Liver (tissue), 9 donors: Measurements from ENCODE around the gene VTCN1. TPM values are rescaled to one million over a fixed set of nuclear protein-coding genes. Genes with fewer than 3 reads are reported as not detected.

ENCODE experiments used
- DNase-seq: peaks from one replicate; pipeline ENCODE4 v3.0.0-alpha.2; 2017; ENCODE audit warnings: low spot score
- H3K27ac ChIP-seq, 2 donors: one replicate each; pipeline ENCODE4 v1.7.0; 2013; ENCODE audit warnings: inconsistent platforms in 2 of 2, low read length in 2 of 2, control low read depth in 1 of 2, low read depth in 1 of 2, mild to moderate bottlenecking in 1 of 2
- H3K27me3 ChIP-seq, 4 donors: one replicate each; pipeline versions ENCODE4 v1.6.1 to v1.7.0; 2013; ENCODE audit warnings: low read length in 3 of 4, inconsistent platforms in 1 of 4, mild to moderate bottlenecking in 1 of 4, moderate library complexity in 1 of 4; ENCODE audit not compliant: control insufficient read depth in 4 of 4, insufficient read depth in 4 of 4
- H3K36me3 ChIP-seq, 4 donors: one replicate each; pipeline versions ENCODE4 v1.6.1 to v1.7.0; 2013; ENCODE audit warnings: low read length in 3 of 4, mild to moderate bottlenecking in 3 of 4, low read depth in 1 of 4, moderate library complexity in 1 of 4; ENCODE audit not compliant: control insufficient read depth in 4 of 4, insufficient read depth in 3 of 4
- H3K4me1 ChIP-seq, 4 donors: one replicate each; pipeline versions ENCODE4 v1.6.1 to v1.7.0; 2013; ENCODE audit warnings: low read length in 3 of 4, mild to moderate bottlenecking in 3 of 4, moderate library complexity in 1 of 4; ENCODE audit not compliant: control insufficient read depth in 4 of 4, insufficient read depth in 4 of 4
- H3K4me3 ChIP-seq, 3 donors: one replicate each; pipeline versions ENCODE4 v1.6.1 to v1.7.0; 2013; ENCODE audit warnings: low read length in 3 of 3, control low read depth in 1 of 3, low read depth in 1 of 3, mild to moderate bottlenecking in 1 of 3
- H3K9ac ChIP-seq, 2 donors: one replicate each; pipeline ENCODE4 v1.7.0; 2013; ENCODE audit warnings: low read length in 2 of 2, mild to moderate bottlenecking in 2 of 2, moderate library complexity in 2 of 2, control low read depth in 1 of 2, low read depth in 1 of 2
- H3K9me3 ChIP-seq, 4 donors: one replicate each; pipeline versions ENCODE4 v1.6.1 to v1.7.0; 2013; ENCODE audit warnings: low read length in 3 of 4; ENCODE audit not compliant: control insufficient read depth in 4 of 4
- CTCF ChIP-seq: fragments of 150-350 bp; IDR thresholded peaks from 2 replicates; pipeline ENCODE4 v1.5.1; 2017; ENCODE audit warnings: improper control_type of control experiment, low read depth, low read length; ENCODE audit not compliant: missing input control
- EGR1 ChIP-seq, 2 donors: IDR thresholded peaks; 2 replicates each; pipeline ENCODE4 v1.6.1; 2016 to 2018; ENCODE audit warnings: antibody characterized with exemption in 2 of 2, low read depth in 2 of 2
- FOXA1 ChIP-seq: IDR thresholded peaks from 2 replicates; pipeline ENCODE4 v1.6.1; 2016; ENCODE audit warnings: antibody characterized with exemption
- FOXA2 ChIP-seq: IDR thresholded peaks from 2 replicates; pipeline ENCODE4 v1.6.1; 2016; ENCODE audit warnings: antibody characterized with exemption
- GABPA ChIP-seq, 2 donors: IDR thresholded peaks in 1 of 2; conservative IDR thresholded peaks in 1 of 2; 2 replicates each; pipeline ENCODE4 v1.6.1; 2016; ENCODE audit warnings: antibody characterized with exemption in 2 of 2, mild to moderate bottlenecking in 1 of 2, moderate library complexity in 1 of 2
- HNF4A ChIP-seq, 2 donors: conservative IDR thresholded peaks; 2 replicates each; pipeline ENCODE4 v1.6.1; 2016; ENCODE audit warnings: antibody characterized with exemption in 2 of 2, mild to moderate bottlenecking in 2 of 2
- HNF4G ChIP-seq: IDR thresholded peaks from 2 replicates; pipeline ENCODE4 v1.6.1; 2016; ENCODE audit warnings: antibody characterized with exemption
- JUND ChIP-seq, 2 donors: IDR thresholded peaks; 2 replicates each; pipeline ENCODE4 v1.6.1; 2016; ENCODE audit warnings: antibody characterized with exemption in 2 of 2
- MAX ChIP-seq: IDR thresholded peaks from 2 replicates; pipeline ENCODE4 v1.6.1; 2016; ENCODE audit warnings: antibody characterized with exemption
- NR2F2 ChIP-seq: IDR thresholded peaks from 2 replicates; pipeline ENCODE4 v1.6.1; 2016; ENCODE audit warnings: antibody characterized with exemption
- RAD21 ChIP-seq, 2 donors: IDR thresholded peaks; 2 replicates each; pipeline ENCODE4 v1.6.1; 2016; ENCODE audit warnings: antibody characterized with exemption in 2 of 2, mild to moderate bottlenecking in 2 of 2
- RXRA ChIP-seq, 2 donors: IDR thresholded peaks; 2 replicates each; pipeline ENCODE4 v1.6.1; 2017 to 2018; ENCODE audit warnings: antibody characterized with exemption in 2 of 2, mild to moderate bottlenecking in 1 of 2
- SP1 ChIP-seq: IDR thresholded peaks from 2 replicates; pipeline ENCODE4 v1.6.1; 2018; ENCODE audit warnings: antibody characterized with exemption, mild to moderate bottlenecking
- TAF1 ChIP-seq: conservative IDR thresholded peaks from 2 replicates; pipeline ENCODE4 v1.6.1; 2016; ENCODE audit warnings: antibody characterized with exemption, mild to moderate bottlenecking
- YY1 ChIP-seq: IDR thresholded peaks from 2 replicates; pipeline ENCODE4 v1.6.1; 2016; ENCODE audit warnings: antibody characterized with exemption, mild to moderate bottlenecking
- WGBS: extraction: QIAGEN DNeasy Blood & Tissue Kit; methylation state at CpG from one replicate; pipeline ENCODE4 v1.1.7; 2013; 5-methylcytosine and 5-hydroxymethylcytosine counted together
- polyA plus RNA-seq, 2 donors: library from polyadenylated mRNA; stranded (reverse) in 1 of 2; unstranded in 1 of 2; fragments of 200-250 nt in 1 of 2; fragments of >200 nt in 1 of 2; fragmentation: Nextera tagmentation in 1 of 2; extraction: Ambion mirVana in 1 of 2; gene quantifications; one replicate each; pipeline versions ENCODE4 v1.2.1 to v1.2.3, GENCODE V29; 2013 to 2015
- total RNA-seq, 2 donors: library from RNA; depleted of rRNA; stranded (reverse); fragments of >200 nt; gene quantifications; one replicate each; pipeline ENCODE4 v1.2.3, GENCODE V29; 2014
- TF ChIP-seq, protein P1 (sequence below): IDR thresholded peaks from 2 replicates; pipeline ENCODE4 v1.6.1; 2016; ENCODE audit warnings: antibody characterized with exemption
- TF ChIP-seq, protein P2 (sequence below): IDR thresholded peaks from 2 replicates; pipeline ENCODE4 v1.6.1; 2016; ENCODE audit warnings: antibody characterized with exemption
- TF ChIP-seq, protein P3 (sequence below): IDR thresholded peaks from 2 replicates; pipeline ENCODE4 v1.6.1; 2016; ENCODE audit warnings: antibody characterized with exemption, mild to moderate bottlenecking
- donor health status: healthy.
- donor health status: healthy.
- donor health status: healthy.
- donor health status: healthy.
- donor health status: healthy.

The VTCN1 gene
- total and polyA plus RNA-seq, 4 donors: 0.28 to 1.0 (median 0.45) TPM

GRCh38 chr1:117229217-117229616, 18.5 kb upstream of the VTCN1 start:
- TF ChIP-seq HNF4A (conservative IDR thresholded peaks at IDR 0.05) (no peak), EGR1 (IDR thresholded peaks at IDR 0.05; ENCODE audit: low read depth in 2 of 2) (no peak), RAD21 (IDR thresholded peaks at IDR 0.05) (no peak), JUND (IDR thresholded peaks at IDR 0.05) (no peak), TAF1 (no peak), MAX (no peak), NR2F2 (no peak), YY1 (no peak), FOXA2 (no peak), HNF4G (no peak), SP1 (no peak), FOXA1 (no peak), RXRA (IDR thresholded peaks at IDR 0.05) (no peak), GABPA (IDR thresholded peaks at IDR 0.05 in 1 of 2, conservative IDR thresholded peaks at IDR 0.05 in 1 of 2) (no peak)
- TF ChIP-seq, protein P1, sequence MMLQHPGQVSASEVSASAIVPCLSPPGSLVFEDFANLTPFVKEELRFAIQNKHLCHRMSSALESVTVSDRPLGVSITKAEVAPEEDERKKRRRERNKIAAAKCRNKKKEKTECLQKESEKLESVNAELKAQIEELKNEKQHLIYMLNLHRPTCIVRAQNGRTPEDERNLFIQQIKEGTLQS: no peak
- TF ChIP-seq, protein P2, sequence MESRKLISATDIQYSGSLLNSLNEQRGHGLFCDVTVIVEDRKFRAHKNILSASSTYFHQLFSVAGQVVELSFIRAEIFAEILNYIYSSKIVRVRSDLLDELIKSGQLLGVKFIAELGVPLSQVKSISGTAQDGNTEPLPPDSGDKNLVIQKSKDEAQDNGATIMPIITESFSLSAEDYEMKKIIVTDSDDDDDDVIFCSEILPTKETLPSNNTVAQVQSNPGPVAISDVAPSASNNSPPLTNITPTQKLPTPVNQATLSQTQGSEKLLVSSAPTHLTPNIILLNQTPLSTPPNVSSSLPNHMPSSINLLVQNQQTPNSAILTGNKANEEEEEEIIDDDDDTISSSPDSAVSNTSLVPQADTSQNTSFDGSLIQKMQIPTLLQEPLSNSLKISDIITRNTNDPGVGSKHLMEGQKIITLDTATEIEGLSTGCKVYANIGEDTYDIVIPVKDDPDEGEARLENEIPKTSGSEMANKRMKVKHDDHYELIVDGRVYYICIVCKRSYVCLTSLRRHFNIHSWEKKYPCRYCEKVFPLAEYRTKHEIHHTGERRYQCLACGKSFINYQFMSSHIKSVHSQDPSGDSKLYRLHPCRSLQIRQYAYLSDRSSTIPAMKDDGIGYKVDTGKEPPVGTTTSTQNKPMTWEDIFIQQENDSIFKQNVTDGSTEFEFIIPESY: no peak
- TF ChIP-seq, protein P3, sequence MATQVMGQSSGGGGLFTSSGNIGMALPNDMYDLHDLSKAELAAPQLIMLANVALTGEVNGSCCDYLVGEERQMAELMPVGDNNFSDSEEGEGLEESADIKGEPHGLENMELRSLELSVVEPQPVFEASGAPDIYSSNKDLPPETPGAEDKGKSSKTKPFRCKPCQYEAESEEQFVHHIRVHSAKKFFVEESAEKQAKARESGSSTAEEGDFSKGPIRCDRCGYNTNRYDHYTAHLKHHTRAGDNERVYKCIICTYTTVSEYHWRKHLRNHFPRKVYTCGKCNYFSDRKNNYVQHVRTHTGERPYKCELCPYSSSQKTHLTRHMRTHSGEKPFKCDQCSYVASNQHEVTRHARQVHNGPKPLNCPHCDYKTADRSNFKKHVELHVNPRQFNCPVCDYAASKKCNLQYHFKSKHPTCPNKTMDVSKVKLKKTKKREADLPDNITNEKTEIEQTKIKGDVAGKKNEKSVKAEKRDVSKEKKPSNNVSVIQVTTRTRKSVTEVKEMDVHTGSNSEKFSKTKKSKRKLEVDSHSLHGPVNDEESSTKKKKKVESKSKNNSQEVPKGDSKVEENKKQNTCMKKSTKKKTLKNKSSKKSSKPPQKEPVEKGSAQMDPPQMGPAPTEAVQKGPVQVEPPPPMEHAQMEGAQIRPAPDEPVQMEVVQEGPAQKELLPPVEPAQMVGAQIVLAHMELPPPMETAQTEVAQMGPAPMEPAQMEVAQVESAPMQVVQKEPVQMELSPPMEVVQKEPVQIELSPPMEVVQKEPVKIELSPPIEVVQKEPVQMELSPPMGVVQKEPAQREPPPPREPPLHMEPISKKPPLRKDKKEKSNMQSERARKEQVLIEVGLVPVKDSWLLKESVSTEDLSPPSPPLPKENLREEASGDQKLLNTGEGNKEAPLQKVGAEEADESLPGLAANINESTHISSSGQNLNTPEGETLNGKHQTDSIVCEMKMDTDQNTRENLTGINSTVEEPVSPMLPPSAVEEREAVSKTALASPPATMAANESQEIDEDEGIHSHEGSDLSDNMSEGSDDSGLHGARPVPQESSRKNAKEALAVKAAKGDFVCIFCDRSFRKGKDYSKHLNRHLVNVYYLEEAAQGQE: no peak
- no peak overlapping the region for H3K4me3 ChIP-seq
- DNase-seq: no peak
- no peaks in the 10 kb centered on the region for H3K4me1 ChIP-seq
- H3K27ac ChIP-seq: no peak overlapping the region
- no peaks in the 10 kb centered on the region for H3K9me3 ChIP-seq
- H3K27me3 ChIP-seq: no peaks in the 10 kb centered on the region
- no peaks in the 10 kb centered on the region for H3K36me3 ChIP-seq
- 83% methylated on average over 3 of the region's 3 CpGs for WGBS
- no peak overlapping the region for H3K9ac ChIP-seq

DNA sequence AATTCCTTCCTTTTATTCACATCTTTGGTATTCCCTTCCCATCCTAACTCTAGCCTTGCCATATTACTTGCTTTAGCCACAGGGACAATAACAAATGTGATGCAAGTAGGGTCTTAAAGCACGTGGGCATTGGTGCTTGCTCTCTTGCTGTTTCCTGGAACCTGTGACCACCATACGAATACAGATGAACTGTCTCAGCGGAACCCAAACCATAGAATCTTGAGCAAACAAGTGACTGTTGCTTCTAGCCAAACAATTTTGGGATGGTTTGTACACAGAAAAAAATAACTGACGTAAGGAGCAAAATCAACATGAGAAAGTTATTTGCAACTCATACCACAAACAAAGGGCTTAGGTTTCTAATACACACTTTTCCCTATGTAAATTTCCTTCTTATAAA, 15.2 kb upstream of the VTCN1 start:
- no peaks in the 10 kb centered on the region for H3K9me3 ChIP-seq
- no peaks in the 10 kb centered on the region for H3K4me1 ChIP-seq
- no peak overlapping the region for H3K9ac ChIP-seq
- WGBS: 73% methylated on average over 4 of the region's 4 CpGs
- no peak for DNase-seq
- no peak overlapping the region for H3K27ac ChIP-seq
- no peak overlapping the region for H3K4me3 ChIP-seq
- H3K27me3 ChIP-seq: no peaks in the 10 kb centered on the region
- no peaks in the 10 kb centered on the region for H3K36me3 ChIP-seq
- no peak for TF ChIP-seq NR2F2
- no peak for TF ChIP-seq HNF4G
- no peak for TF ChIP-seq CTCF
- no peak for TF ChIP-seq MAX
- TF ChIP-seq, protein P1: no peak
- TF ChIP-seq, protein P3: no peak
- TF ChIP-seq FOXA2: no peak
- TF ChIP-seq SP1: no peak
- no peak for TF ChIP-seq RXRA (IDR thresholded peaks at IDR 0.05)
- no peak for TF ChIP-seq TAF1
- TF ChIP-seq, protein P2: no peak
- no peak for TF ChIP-seq HNF4A (conservative IDR thresholded peaks at IDR 0.05)
